ENCODE measurements around the gene KRTAP10-6.
"Not testable (repeated sequence)": the region's sequence is repeated elsewhere in the genome, so short reads cannot be mapped to it uniquely, and the experiment has no call there.

Gene KRTAP10-6

DNA sequence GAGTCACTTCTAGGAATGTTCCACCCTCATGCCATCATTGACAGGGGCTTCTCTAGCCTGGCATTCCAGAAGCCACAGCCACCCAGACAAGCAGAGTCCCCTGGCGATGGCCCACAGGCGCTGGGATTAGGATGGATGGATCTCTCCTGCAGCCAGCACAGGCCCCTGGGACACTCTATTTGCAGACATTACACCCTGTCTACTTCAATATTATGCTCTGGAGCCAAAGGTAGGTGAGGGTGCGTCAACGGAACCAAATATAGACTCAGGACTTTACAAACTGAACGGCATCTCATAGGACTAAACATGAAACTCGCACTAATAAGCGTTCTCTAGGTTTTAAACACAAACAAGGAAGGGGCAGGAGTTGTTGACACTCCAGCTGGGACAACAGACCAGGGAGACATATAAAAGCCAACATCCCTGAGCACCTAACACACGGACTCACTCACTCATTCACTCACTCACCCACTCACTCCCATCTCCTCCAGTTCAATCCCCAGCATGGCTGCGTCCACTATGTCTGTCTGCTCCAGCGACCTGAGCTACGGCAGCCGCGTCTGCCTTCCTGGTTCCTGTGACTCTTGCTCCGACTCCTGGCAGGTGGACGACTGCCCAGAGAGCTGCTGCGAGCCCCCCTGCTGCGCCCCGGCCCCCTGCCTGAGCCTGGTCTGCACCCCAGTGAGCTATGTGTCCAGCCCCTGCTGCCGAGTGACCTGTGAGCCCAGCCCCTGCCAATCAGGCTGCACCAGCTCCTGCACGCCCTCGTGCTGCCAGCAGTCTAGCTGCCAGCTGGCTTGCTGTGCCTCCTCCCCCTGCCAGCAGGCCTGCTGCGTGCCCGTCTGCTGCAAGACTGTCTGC is 8.0 kb upstream of the KRTAP10-6 start, which contains the start of gene KRTAP10-7:
Gene KRTAP10-7 (plus strand): TSS at position 480 of the 861 bp plus-strand sequence. CDS start 25 bp downstream, at position 505.
- H3K4me3 ChIP-seq (ENCODE audit: insufficient read depth, low read depth, low read length, poor library complexity, severe bottlenecking); H3K27me3 ChIP-seq (replicated peaks; ENCODE audit: control insufficient read depth, insufficient read depth, low read length, poor library complexity, severe bottlenecking); H3K27ac ChIP-seq (ENCODE audit: insufficient read depth, low read length, poor library complexity, severe bottlenecking); H3K4me1 ChIP-seq (ENCODE audit: control insufficient read depth, insufficient read depth, low read length, poor library complexity, severe bottlenecking); H3K9me3 ChIP-seq (ENCODE audit: control insufficient read depth, low read length); H3K36me3 ChIP-seq (ENCODE audit: control insufficient read depth, insufficient read depth, low read length); DNase-seq: not testable (repeated sequence)

DNA sequence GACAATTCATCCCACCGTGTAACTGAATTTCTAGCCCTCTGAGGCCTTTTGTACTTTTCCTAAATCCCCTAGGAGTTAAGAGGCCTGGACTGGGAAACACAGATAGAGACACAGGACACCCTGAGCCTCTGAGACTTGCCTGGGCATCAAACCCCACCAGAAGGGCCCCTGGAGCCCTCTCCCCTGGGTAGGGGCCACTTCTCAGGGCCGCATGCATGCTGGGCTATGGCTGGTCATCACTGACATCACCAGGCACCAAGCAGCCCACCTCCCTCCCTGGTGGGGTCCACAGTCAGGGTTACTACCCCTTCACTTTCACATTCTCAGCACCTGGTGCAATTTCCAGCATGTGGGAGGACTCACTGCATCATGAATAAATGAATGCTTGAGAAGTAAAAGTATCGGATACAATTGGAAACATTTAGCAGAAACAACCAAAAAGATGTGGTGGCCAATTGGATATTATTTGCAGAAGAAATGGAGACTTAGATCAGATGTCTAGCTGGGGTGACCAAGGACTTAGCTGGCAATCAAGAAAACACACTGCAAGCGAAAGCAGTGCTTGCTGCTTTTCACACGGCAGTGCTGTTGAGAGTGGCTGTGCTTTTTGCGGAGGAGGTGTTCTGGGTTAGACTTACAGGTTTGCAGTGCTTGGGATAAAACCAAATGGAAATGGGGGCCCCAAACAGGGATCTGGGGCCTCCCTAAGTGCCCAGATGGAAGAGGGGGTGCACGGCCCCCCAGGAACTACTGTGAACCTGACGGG is 7.1 kb upstream of the KRTAP10-6 start:
- H3K36me3 ChIP-seq (ENCODE audit: control insufficient read depth, insufficient read depth, low read length) = no peaks in the 10 kb centered on the region
- no peaks in the 10 kb centered on the region for H3K27me3 ChIP-seq (replicated peaks; ENCODE audit: control insufficient read depth, insufficient read depth, low read length, poor library complexity, severe bottlenecking)

DNA sequence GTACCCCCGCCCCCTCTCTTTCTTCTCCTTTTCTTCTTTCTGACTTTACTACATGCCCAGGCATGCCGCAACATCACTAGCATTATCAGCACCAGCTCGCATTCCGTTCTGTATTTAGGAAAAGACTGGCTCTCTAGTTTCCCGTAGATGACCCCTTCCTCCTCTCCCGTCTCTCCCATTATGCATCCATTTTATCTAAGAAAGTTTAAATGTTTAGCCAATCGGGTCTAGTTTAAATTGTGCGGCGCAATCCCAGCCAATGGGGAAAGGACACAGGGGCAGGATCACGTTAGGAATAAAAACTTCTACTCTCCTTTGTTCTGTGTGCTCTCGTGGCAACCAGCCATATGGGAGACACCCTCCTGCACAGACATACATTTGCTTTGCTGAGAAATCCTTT is 5.8 kb upstream of the KRTAP10-6 start:
- Histone ChIP-seq H3K4me3 (ENCODE audit: insufficient read depth, low read depth, low read length, poor library complexity, severe bottlenecking) (no peak overlapping the region), H3K4me1 (ENCODE audit: control insufficient read depth, insufficient read depth, low read length, poor library complexity, severe bottlenecking) (no peaks in the 10 kb centered on the region), H3K27ac (ENCODE audit: insufficient read depth, low read length, poor library complexity, severe bottlenecking) (no peak overlapping the region), H3K27me3 (replicated peaks; ENCODE audit: control insufficient read depth, insufficient read depth, low read length, poor library complexity, severe bottlenecking) (no peaks in the 10 kb centered on the region), H3K9me3 (ENCODE audit: control insufficient read depth, low read length) (no peaks in the 10 kb centered on the region), H3K36me3 (ENCODE audit: control insufficient read depth, insufficient read depth, low read length) (no peaks in the 10 kb centered on the region)
- DNase-seq = no peak

More for the DNA sequence above, 7.1 kb upstream of the KRTAP10-6 start:
- H3K4me3 ChIP-seq (ENCODE audit: insufficient read depth, low read depth, low read length, poor library complexity, severe bottlenecking) = no peak overlapping the region
- no peak for DNase-seq
- H3K4me1 ChIP-seq (ENCODE audit: control insufficient read depth, insufficient read depth, low read length, poor library complexity, severe bottlenecking) = no peaks in the 10 kb centered on the region
- H3K27ac ChIP-seq (ENCODE audit: insufficient read depth, low read length, poor library complexity, severe bottlenecking) = no peak overlapping the region
- no peaks in the 10 kb centered on the region for H3K9me3 ChIP-seq (ENCODE audit: control insufficient read depth, low read length)

DNA sequence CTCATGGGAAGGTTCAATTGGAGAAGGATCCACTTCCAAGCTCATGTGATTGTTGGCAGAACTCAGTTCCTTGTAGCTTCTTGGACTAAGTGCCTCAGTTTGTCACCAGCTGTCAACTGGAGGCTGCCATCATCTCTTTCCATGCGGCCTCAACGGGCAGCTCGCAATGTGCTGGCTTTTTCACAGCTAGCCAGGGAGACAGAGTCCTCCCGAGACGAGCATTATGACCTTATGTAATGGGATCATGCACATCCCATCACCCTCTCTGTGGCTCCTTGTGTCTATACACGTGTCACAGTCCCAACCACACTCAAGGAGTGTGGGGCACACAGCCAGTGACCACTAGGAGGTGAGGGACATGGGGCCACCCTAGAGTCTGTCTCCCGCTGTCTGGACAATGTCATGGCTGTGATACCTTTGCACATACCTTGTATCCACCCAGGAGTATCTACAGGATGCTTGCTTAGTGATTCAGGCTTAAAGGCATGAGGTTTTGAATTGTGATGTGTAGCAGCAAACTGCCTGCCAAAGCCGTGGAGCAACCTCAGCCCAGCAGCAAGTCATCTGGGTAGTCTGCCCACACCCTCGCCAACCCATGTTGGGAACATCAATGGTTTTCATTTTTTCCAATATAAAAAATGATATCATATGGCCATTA is 3.9 kb upstream of the KRTAP10-6 start:
- Histone ChIP-seq H3K36me3 (ENCODE audit: control insufficient read depth, insufficient read depth, low read length) (no peaks in the 10 kb centered on the region), H3K4me3 (ENCODE audit: insufficient read depth, low read depth, low read length, poor library complexity, severe bottlenecking) (no peak overlapping the region), H3K27me3 (replicated peaks; ENCODE audit: control insufficient read depth, insufficient read depth, low read length, poor library complexity, severe bottlenecking) (no peaks in the 10 kb centered on the region), H3K4me1 (ENCODE audit: control insufficient read depth, insufficient read depth, low read length, poor library complexity, severe bottlenecking) (no peaks in the 10 kb centered on the region), H3K27ac (ENCODE audit: insufficient read depth, low read length, poor library complexity, severe bottlenecking) (no peak overlapping the region), H3K9me3 (ENCODE audit: control insufficient read depth, low read length) (no peaks in the 10 kb centered on the region)
- no peak for DNase-seq

DNA sequence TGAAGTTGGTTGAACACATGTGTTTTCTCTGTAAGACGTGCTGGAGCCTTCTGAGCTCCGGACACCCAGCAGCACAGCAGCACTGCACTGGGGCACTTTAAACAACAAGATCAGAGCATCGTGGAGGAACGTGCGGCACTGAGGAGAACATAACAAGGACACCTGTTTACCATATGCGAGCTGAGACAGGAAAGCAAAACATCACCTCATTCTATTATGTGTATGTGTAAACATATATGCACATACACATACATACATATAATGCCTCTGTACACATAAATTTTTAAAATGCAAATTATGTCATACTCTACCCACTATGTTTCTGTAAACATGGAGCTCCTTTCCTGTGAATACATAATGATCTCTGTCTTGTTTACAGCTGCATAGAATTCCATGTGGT is 3.2 kb upstream of the KRTAP10-6 start:
- H3K27ac ChIP-seq (ENCODE audit: insufficient read depth, low read length, poor library complexity, severe bottlenecking) = no peak overlapping the region
- no peaks in the 10 kb centered on the region for H3K9me3 ChIP-seq (ENCODE audit: control insufficient read depth, low read length)
- H3K36me3 ChIP-seq (ENCODE audit: control insufficient read depth, insufficient read depth, low read length) = no peaks in the 10 kb centered on the region
- DNase-seq = no peak
- no peaks in the 10 kb centered on the region for H3K27me3 ChIP-seq (replicated peaks; ENCODE audit: control insufficient read depth, insufficient read depth, low read length, poor library complexity, severe bottlenecking)
- no peaks in the 10 kb centered on the region for H3K4me1 ChIP-seq (ENCODE audit: control insufficient read depth, insufficient read depth, low read length, poor library complexity, severe bottlenecking)
- H3K4me3 ChIP-seq (ENCODE audit: insufficient read depth, low read depth, low read length, poor library complexity, severe bottlenecking) = no peak overlapping the region

DNA sequence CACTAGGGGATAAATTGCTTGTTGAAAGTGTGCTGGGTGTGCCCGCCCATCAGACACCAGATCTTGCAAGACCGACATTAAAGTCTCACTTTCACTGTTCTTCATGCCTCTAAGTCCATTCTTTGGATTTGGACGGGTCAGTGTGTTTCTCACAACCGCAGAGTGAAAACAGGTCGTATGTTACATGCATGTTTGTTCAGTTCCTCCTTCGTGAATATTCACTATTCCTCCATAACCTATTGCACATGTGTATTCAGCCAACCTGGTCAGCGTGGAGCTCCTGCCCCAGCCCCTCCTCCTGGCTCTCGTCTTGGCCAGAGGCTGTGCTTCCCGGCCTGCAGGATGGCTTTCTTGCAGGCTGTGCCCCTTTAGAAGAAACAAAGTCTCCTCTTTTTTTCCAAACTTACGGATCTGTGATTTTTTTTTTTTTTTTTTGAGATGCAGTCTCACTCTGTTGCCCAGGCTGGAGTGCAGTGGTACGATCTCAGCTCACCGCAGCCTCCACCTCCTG is 2.2 kb upstream of the KRTAP10-6 start:
- H3K27me3 ChIP-seq (replicated peaks; ENCODE audit: control insufficient read depth, insufficient read depth, low read length, poor library complexity, severe bottlenecking) = no peaks in the 10 kb centered on the region

DNA sequence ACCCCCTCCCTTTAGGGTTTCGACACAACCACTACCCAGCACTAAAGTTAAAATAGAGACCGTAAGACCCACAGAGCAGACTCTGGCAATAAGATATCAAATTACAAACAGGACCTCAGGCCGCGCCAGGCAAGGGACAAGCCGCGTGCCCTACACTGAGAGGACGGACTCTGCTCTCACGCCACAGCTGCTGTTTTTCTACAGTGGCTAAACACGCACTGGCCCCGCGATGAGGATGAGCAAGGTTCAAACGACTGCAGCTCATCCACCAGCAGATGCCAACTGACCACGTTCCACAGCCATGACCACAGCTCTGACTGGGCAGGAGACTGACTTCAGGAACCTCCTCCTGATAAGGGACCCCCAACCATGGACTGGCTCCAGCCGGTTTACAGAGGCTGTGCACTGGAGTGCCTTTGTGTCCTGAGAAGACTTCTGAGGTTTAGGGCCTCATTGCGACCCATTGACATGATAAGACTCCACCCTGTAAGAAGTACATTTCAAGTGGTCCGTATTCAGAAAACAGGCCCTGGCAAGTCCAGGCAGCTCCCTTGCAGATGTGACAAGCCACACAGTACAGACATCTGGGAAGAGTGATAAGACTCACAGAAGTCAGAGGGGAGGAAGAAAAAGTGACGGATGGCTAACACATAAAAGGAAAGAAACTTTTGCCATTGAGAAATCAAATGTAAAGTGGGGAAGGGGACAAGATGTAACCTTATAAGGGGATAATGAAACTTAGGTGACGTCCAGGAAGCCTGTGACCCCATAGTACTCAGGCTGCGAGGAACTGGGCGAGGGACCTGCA is 1.5 kb upstream of the KRTAP10-6 start:
- no peaks in the 10 kb centered on the region for H3K9me3 ChIP-seq (ENCODE audit: control insufficient read depth, low read length)
- no peak for DNase-seq
- H3K27ac ChIP-seq (ENCODE audit: insufficient read depth, low read length, poor library complexity, severe bottlenecking) = no peak overlapping the region
- no peaks in the 10 kb centered on the region for H3K36me3 ChIP-seq (ENCODE audit: control insufficient read depth, insufficient read depth, low read length)
- no peak overlapping the region for H3K4me3 ChIP-seq (ENCODE audit: insufficient read depth, low read depth, low read length, poor library complexity, severe bottlenecking)
- no peaks in the 10 kb centered on the region for H3K27me3 ChIP-seq (replicated peaks; ENCODE audit: control insufficient read depth, insufficient read depth, low read length, poor library complexity, severe bottlenecking)
- H3K4me1 ChIP-seq (ENCODE audit: control insufficient read depth, insufficient read depth, low read length, poor library complexity, severe bottlenecking) = no peaks in the 10 kb centered on the region

More for the DNA sequence above, 2.2 kb upstream of the KRTAP10-6 start:
- H3K27ac ChIP-seq (ENCODE audit: insufficient read depth, low read length, poor library complexity, severe bottlenecking) = no peak overlapping the region
- H3K4me3 ChIP-seq (ENCODE audit: insufficient read depth, low read depth, low read length, poor library complexity, severe bottlenecking) = no peak overlapping the region
- no peaks in the 10 kb centered on the region for H3K9me3 ChIP-seq (ENCODE audit: control insufficient read depth, low read length)
- no peaks in the 10 kb centered on the region for H3K4me1 ChIP-seq (ENCODE audit: control insufficient read depth, insufficient read depth, low read length, poor library complexity, severe bottlenecking)
- no peaks in the 10 kb centered on the region for H3K36me3 ChIP-seq (ENCODE audit: control insufficient read depth, insufficient read depth, low read length)
- DNase-seq = no peak

DNA sequence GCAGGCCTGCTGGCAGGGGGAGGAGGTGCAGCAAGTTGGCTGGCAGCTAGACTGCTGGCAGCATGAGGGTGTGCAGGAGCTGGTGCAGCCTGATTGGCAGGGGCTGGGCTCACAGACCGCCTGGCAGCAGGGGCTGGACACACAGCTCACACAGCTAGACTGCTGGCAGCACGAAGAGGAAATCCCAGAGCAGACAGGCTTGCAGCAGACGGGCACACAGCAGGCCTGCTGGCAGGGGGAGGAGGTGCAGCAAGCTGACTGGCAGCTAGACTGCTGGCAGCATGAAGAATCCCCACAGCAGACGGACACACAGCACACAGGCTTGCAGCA is 539 bp downstream of the KRTAP10-6 start:
- not testable (repeated sequence) for H3K9me3 ChIP-seq (ENCODE audit: control insufficient read depth, low read length); DNase-seq; H3K4me3 ChIP-seq (ENCODE audit: insufficient read depth, low read depth, low read length, poor library complexity, severe bottlenecking); H3K4me1 ChIP-seq (ENCODE audit: control insufficient read depth, insufficient read depth, low read length, poor library complexity, severe bottlenecking); H3K27me3 ChIP-seq (replicated peaks; ENCODE audit: control insufficient read depth, insufficient read depth, low read length, poor library complexity, severe bottlenecking); H3K36me3 ChIP-seq (ENCODE audit: control insufficient read depth, insufficient read depth, low read length); H3K27ac ChIP-seq (ENCODE audit: insufficient read depth, low read length, poor library complexity, severe bottlenecking)

DNA sequence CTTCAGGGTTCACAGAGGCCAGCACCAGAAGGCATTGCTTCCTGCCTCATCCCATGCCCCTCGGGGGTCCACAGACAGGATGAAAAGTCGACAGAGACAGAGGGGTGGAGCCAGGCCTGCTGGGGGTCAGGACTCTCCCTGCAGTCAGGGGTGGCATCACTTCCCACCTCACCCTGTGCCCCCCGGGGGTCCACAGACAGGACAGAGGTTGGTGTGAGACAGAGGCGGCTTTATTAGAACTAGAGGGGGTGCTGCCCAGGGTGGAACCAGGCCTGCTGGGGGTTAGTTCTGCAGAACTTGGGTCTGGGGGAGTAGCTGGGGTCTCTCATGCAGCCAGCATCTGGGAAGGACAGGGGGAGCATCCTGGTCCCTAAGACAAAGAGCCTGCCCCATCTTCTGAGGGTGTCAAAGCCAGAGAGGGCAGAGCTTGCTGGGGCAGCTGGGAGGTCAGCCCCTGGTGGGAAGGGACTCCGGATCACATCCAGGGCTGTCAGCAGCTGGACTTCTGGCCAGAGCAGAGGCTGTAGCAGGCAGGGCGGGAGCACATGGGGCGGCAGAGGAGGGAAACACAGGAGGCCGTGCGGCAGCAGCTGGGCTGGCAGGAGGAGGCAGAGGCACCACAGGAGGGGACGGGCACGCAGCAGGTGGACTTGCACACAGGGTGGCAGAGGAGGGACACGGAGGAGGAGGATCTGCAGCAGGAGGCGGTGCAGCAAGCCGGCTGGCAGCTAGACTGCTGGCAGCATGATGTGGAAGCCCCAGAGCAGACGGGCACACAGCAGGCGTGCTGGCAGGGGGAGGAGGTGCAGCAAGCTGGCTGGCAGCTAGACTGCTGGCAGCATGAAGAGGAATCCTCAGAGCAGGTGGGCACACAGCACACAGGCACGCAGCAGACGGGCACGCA is 1.2 kb downstream of the KRTAP10-6 start:
- H3K9me3 ChIP-seq (ENCODE audit: control insufficient read depth, low read length); H3K36me3 ChIP-seq (ENCODE audit: control insufficient read depth, insufficient read depth, low read length); DNase-seq; H3K27ac ChIP-seq (ENCODE audit: insufficient read depth, low read length, poor library complexity, severe bottlenecking); H3K4me1 ChIP-seq (ENCODE audit: control insufficient read depth, insufficient read depth, low read length, poor library complexity, severe bottlenecking); H3K4me3 ChIP-seq (ENCODE audit: insufficient read depth, low read depth, low read length, poor library complexity, severe bottlenecking); H3K27me3 ChIP-seq (replicated peaks; ENCODE audit: control insufficient read depth, insufficient read depth, low read length, poor library complexity, severe bottlenecking): not testable (repeated sequence)

Data from effector memory CD4-positive, alpha-beta T cell (primary cell).